HG03097 (cell line): ENCODE data around the gene HSPA6.
"Not testable (repeated sequence)": the region's sequence is repeated elsewhere in the genome, so short reads cannot be mapped to it uniquely, and the experiment has no call there.

Source experiments
- ATAC-seq: cut with Tn5 transposase; IDR thresholded peaks from one replicate; pipeline ENCODE4 v1.9.1; 2021; ENCODE audit not compliant: unreplicated experiment, low FRiP score

The HSPA6 gene

GRCh38 chr1:161557506-161558450, 33.4 kb downstream of the HSPA6 start:
- ATAC-seq, result not testable (repeated sequence)

DNA sequence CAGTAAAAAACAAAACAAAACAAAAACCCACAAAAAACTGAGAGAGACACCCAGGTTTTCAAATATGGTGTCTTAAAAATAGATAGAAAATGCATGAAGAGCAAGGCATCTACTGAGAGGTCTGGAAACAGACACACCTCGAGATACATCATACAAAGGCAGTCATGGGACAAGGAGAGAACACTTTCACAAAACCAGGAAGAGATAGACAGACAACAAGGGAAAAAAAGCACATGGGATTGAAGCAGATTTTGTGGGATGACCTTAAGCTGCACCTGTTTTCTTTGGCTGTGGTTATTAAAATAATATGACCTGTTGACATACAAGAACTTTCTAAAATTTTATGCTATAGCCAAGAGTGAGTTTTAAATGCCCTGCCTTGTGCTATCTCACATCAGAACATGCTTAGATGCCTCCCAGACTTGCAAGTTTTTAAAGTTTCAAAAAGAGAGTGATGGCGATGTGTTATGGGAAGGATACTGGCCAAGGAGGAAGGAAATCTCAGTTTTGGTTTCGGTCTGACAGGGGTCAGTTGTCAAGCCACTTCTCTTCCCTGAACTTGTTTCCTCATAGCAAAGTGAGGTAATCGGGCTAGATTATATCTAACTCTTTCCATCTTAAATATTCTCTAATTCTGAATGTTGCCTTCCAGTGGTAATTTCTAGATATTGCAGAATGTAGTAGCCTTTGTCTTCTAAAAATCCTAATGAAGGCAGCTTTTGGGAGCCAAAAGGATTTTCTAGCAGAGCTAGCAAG, 36.8 kb downstream of the HSPA6 start:
- peak; percentile 59 for ATAC-seq

GRCh38 chr1:161562441-161562840, 38.1 kb downstream of the HSPA6 start:
- not testable (repeated sequence) for ATAC-seq

DNA sequence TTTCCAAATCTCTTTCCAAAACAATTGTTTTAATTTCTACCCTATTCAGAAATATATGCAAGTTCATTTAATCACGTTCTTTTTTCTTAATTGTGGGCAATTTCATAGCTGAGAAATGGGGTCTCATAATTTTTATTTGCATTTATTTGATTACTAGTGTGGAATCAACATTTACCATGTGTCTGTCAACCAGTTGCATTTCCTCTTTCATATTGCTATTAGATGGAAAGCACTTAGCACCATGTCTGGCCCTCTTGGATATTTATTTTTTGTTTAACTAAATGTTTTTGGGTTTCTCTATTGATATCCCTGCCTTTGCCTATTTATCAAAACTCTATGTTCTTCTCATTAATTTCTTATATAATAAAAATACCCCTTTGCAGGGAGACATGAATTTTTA, 39.2 kb downstream of the HSPA6 start:
- ATAC-seq, result not testable (repeated sequence)

- ATAC-seq, result not testable (repeated sequence)
Observed at GRCh38 chr1:161566602-161566960, 42.2 kb downstream of the HSPA6 start.

GRCh38 chr1:161571703-161572102, 47.4 kb downstream of the HSPA6 start:
- ATAC-seq, result not testable (repeated sequence)
